ENCODE measurements around the gene XCL2.
"Not testable (repeated sequence)": the region's sequence is repeated elsewhere in the genome, so short reads cannot be mapped to it uniquely, and the experiment has no call there.

Gene XCL2, protein sequence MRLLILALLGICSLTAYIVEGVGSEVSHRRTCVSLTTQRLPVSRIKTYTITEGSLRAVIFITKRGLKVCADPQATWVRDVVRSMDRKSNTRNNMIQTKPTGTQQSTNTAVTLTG

GRCh38 chr1:168543840-168544498 is at the start of gene XCL2:
Gene XCL2 (minus strand): TSS chr1:168543997. CDS start chr1:168543964, 33 bp downstream.
- DNase-seq, result not testable (repeated sequence)

DNA sequence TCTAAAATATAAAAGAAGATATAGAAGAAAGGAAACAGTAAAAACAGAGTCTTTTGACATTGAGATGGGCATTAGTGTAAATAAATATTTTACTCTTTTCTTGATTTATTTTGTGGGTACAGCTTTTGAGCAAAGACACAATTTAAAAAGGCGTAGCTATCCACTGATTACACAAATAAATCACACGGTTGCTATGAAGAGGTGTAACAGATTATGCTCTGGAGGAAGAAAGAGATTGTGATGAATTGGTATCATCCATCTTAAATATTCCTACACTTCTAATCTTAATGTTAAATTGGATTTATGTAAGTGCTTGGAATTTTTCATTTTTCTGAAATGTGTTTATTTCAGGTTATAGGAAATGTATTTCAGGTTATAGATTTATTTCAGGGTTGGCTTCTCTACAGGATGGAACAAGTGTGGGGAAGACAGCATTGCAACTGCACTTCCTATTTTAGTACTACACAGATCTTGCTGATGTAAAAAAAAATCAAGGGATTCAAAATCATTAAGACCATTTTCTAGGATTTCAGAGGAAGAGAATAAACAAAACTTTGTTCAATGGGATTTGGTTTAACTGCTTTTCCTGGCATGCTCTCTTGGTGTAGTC is 47.9 kb upstream of the XCL2 start:
- no peak for DNase-seq

GRCh38 chr1:168591066-168591465 is 47.3 kb upstream of the XCL2 start:
- no peak for DNase-seq

DNA sequence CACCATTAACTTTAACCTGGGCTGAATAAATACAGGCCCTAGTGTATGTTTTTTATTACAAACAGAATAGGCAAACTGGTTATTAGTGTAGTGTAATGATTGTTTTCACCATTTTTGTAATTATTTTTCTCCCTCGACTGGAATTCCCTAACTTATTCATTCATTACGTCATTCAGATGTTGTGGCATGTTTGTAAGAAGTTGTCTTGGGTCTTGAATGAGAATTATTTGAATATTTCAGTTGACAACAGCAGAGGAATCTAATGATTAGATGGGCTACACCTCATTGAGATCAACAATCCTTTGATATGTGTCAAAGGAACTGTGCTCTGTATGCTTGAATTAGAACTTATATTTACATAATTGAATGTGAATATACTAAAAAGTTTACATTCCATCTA is 45.4 kb upstream of the XCL2 start:
- no peak for DNase-seq

- no peak for DNase-seq
Observed at GRCh38 chr1:168585937-168586336, 42.1 kb upstream of the XCL2 start.

DNA sequence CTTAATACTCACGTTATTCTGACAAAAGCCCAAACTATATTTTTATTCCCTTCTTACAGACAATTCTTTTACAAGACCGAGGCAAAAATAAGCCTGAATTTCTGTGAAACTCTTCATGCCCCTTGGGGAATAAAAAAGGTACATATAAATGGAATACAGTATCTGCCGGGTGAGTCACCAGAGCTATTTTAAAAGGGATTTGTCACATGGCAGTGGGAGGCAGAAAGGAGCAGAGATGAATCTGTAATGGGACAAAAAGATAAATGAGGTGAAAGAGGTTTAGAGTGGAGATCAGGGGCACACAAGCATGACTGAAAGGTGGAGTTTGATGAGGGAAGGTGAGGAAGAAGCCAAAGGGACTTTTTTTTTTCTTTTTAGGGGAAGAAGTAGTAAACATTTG is 41.4 kb upstream of the XCL2 start:
- no peak for DNase-seq

- no peak for DNase-seq
Observed at GRCh38 chr1:168583571-168583970, 39.8 kb upstream of the XCL2 start.

DNA sequence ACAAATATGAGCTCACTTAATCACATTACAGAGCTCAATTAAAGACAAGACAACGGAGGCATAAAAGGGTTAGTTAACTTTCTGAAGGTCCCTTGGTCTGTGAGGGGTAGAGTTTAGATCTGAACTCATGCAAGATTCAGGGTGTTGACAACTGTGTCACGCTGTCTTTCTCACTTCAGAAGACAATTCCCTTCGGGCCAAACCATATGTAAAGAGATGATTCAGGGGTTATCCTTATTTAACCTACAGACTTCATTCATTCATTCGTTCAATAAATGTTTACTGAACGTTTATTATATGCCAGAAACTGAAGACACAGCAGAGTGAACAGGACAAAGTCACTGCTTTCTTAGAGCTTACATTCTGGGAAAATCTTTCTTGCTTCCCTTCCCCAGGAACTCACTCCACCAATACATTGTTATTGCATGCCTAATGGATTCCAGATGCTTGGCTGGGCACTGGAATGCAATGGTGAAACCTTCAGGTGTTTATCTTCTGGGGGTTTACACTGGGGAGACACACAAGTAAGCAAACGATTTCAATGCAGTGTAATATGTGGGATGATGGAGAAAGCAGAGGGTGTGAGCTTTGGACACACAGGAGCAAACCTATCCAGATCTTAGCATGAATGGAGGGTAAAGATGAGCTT is 39.0 kb upstream of the XCL2 start:
- no peak for DNase-seq

- no peak for DNase-seq
Observed at GRCh38 chr1:168581817-168582572, 38.2 kb upstream of the XCL2 start.

DNA sequence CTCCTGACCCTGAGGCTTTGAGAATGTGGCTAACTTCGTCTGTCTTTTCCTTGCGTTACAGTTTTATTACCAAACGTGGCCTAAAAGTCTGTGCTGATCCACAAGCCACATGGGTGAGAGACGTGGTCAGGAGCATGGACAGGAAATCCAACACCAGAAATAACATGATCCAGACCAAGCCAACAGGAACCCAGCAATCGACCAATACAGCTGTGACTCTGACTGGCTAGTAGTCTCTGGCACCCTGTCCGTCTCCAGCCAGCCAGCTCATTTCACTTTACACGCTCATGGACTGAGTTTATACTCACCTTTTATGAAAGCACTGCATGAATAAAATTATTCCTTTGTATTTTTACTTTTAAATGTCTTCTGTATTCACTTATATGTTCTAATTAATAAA is 37.2 kb upstream of the XCL2 start:
- not testable (repeated sequence) for DNase-seq

DNA sequence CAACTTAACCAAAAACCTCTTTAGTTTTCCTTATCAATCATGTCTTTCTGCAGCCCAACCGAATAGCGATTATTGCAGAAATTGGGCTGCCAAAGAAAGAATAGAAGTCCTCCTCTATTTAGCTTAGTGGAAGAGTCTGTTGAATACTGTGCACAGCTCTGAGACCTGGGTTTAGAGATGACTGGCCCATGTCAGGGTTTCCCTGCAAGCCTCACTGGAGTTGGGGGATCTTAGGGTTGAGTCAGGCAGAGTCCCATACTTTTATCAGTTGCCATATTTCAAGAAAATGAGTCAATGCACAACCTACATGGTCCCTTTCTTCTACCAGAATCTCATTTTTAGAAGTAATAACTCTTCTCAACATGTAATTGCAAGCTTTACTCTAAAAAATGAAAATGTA is 36.5 kb upstream of the XCL2 start:
- not testable (repeated sequence) for DNase-seq

GRCh38 chr1:168578531-168579185 is 34.9 kb upstream of the XCL2 start:
- not testable (repeated sequence) for DNase-seq

GRCh38 chr1:168576245-168576688 is 32.5 kb upstream of the XCL2 start, which contains the start of gene XCL1:
Gene XCL1 (plus strand): TSS chr1:168576605. CDS start chr1:168576638, 33 bp downstream.
- DNase-seq, result peak; percentile 21

DNA sequence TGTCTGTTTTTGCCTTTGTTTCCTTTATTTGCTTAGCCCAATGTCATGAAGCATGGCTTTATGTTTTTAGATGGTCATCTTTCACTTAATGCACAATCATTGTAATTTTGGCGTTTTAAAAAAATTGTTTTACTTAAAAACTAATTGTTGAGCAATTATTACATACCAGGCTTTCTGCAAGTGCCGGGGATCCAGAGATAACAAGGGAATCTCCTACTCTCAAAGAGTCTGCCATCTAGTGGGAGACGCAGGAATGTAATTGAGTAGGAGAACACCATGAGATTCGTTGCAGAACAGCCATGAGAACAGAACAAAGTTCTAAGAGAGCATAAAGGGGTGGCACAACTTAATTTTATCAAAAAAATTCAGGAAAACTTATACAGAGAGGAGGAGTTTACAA is 30.4 kb upstream of the XCL2 start:
- peak; percentile 50 for DNase-seq

DNA sequence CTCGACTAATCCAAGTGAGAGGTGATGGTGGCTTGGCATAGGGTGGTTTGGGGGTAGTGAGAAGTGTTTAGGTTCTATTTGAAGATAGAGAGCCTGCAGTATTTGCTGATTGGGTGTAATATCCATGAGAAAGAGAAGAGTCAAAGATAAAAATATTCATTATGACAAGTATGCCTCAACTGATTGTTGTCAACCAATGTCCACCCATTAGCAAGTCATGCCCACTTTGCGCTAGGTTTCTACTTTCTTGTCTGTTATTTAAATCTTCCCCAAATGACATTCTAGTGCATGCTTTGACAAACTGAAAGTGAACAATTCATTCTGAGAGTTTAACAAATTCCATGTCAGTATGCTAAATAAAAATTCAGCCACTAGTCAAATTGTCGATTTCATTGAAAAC is 28.8 kb upstream of the XCL2 start:
- DNase-seq, result no peak

DNA sequence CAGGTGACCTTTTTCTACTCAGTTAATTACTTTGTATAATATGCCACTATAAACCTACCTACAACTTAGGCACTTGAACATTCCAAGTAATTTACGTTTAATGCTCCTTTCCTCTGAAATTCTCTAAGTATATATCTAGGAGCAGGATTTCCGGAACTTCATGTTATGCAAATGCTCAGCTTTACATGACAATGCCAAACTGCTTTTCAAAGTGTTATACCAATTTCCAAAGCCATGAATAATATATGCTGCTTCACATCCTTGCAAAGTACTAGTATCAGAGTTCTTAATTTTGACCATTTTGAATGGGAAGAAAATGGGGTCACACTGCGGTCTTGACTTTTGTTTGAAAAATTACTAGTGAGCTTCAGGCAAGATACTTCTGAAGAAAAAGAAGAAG is 26.9 kb upstream of the XCL2 start:
- no peak for DNase-seq

- no peak for DNase-seq
Observed at GRCh38 chr1:168568346-168568745, 24.5 kb upstream of the XCL2 start.

DNA sequence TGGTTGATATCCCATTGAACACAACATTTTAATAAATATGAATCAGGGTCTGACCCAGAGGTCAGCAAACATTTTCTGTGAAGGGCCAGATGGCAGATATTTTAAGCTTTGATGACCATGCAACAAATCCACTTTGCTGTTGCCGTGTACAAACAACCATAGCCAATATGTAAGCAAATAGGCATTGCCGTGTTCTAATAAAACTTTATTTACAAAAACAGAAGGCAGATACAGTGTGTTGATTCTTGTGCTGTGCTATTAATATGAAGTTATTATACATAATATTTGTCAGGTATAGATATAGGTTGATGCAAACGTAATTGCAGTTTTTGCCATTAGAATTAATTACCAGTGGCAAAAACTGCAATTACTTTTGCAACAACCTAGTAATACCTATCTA is 23.8 kb upstream of the XCL2 start:
- DNase-seq, result no peak

GRCh38 chr1:168567007-168567406 is 23.2 kb upstream of the XCL2 start:
- DNase-seq, result no peak

GRCh38 chr1:168565825-168566224 is 22.0 kb upstream of the XCL2 start:
- no peak for DNase-seq

DNA sequence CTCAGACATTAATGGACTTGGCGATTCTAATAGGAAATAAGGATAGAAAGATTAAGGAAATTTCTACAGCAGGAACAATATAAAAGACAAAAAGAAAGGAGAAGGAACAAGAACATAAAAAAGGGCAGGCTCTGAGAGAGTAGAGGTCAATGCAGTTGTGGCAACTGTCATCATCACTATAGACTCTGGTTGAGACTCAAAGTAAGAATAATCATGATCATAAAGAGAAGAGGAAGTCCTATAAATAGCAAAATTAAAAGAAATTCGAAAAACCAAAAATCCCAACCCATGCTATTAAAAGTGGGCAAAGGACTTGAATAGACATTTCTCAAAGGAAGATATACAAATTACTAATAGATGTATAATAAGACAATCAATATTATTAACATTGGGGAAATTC is 18.2 kb upstream of the XCL2 start:
- no peak for DNase-seq

GRCh38 chr1:168560370-168560769 is 16.6 kb upstream of the XCL2 start:
- no peak for DNase-seq

GRCh38 chr1:168556647-168557046 is 12.8 kb upstream of the XCL2 start:
- DNase-seq, result no peak
